ENCODE measurements around the gene FMO4. TPM values are rescaled to one million over a fixed set of nuclear protein-coding genes. Genes with fewer than 3 reads are reported as not detected.

FMO4 gene
- total and polyA plus RNA-seq, 2 of the 13 experiments (the other 11 are each of a cell fraction or from before 2014, with no cell fraction given), result 0.07 to 0.29 TPM

DNA sequence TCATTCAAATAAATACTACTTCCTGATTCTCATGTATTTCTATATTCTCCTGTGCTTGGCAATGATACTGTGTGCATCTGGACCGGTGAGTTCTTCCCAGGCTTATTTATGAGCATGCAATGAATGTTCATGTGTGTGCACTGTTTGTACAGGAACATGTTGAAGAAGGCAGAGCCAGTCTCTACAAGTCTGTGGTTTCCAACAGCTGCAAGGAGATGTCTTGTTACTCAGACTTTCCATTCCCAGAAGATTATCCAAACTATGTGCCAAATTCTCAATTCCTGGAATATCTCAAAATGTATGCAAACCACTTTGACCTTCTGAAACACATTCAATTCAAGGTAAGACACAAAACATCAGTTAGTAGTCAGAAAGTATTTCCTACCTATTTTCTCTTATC, 46.6 kb upstream of the FMO4 start (continued):
- TF ChIP-seq, protein P1, sequence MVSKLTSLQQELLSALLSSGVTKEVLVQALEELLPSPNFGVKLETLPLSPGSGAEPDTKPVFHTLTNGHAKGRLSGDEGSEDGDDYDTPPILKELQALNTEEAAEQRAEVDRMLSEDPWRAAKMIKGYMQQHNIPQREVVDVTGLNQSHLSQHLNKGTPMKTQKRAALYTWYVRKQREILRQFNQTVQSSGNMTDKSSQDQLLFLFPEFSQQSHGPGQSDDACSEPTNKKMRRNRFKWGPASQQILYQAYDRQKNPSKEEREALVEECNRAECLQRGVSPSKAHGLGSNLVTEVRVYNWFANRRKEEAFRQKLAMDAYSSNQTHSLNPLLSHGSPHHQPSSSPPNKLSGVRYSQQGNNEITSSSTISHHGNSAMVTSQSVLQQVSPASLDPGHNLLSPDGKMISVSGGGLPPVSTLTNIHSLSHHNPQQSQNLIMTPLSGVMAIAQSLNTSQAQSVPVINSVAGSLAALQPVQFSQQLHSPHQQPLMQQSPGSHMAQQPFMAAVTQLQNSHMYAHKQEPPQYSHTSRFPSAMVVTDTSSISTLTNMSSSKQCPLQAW (CRISPR knock-in tag; IDR thresholded peaks at IDR 0.05), result no peak
- no peak for TF ChIP-seq MIXL1 (CRISPR knock-in tag; IDR thresholded peaks at IDR 0.05)
- TF ChIP-seq GATA4 (IDR thresholded peaks at IDR 0.05; ENCODE audit: borderline replicate concordance, low read depth), result no peak
- no peak for TF ChIP-seq ZNF468 (CRISPR knock-in tag; IDR thresholded peaks at IDR 0.05)
- no peak for TF ChIP-seq SMAD1 (CRISPR knock-in tag; IDR thresholded peaks at IDR 0.05; ENCODE audit: borderline replicate concordance, low read depth)

DNA sequence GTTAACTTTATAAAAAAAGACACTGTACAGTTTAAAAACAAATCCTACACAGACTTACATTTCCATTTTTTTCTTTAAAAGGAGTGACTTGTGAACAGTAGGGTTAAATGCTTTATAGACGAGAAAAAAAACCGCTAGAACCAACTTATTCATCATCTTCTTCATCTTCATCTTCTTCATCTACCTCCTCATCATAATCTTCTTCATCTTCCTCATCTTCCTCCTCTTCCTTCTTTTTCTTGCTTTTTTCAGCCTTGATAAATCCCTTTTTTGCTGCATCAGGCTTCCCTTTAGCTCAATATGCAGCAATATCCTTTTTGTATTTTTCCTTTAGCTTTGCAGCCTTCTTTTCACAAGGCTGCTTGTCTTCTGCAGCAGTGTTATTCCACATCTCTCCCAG, 43.2 kb upstream of the FMO4 start:
- intact Hi-C loops (cut with micrococcal nuclease; ENCODE audit: unreplicated experiment) (no loop called here), in situ Hi-C loops (cut with HindIII; ENCODE audit: extremely low pct_ligation_motif_present, low pct_unique_long_range_greater_than_20kb) (no loop called here)
- no peak overlapping the region for H3K4me2 ChIP-seq (ENCODE audit: low read depth, low read length)
- H3K4me1 ChIP-seq (ENCODE audit: insufficient read depth, low read length), result no peaks in the 10 kb centered on the region
- no peaks in the 10 kb centered on the region for H4K20me1 ChIP-seq (ENCODE audit: insufficient read depth, low read length)
- no peak for ATAC-seq
- no peaks in the 10 kb centered on the region for H3K36me3 ChIP-seq (replicated peaks in 1 of 2; ENCODE audit: control insufficient read depth in 1 of 2, insufficient read depth in 2 of 2, low read length in 2 of 2)
- H3K27me3 ChIP-seq (ENCODE audit: control insufficient read depth in 1 of 2, insufficient read depth in 2 of 2, low read length in 2 of 2), result no peaks in the 10 kb centered on the region
- H3K9ac ChIP-seq (ENCODE audit: insufficient read depth, low read depth, low read length), result no peak overlapping the region
- H3K4me3 ChIP-seq (replicated peaks in 1 of 3; ENCODE audit: insufficient read depth in 1 of 3, low read depth in 2 of 3, low read length in 3 of 3), result no peak overlapping the region
- no peaks in the 10 kb centered on the region for H3K79me2 ChIP-seq (ENCODE audit: insufficient read depth, low read length)
- TF ChIP-seq FOXA3 (CRISPR knock-in tag; IDR thresholded peaks at IDR 0.05), result no peak
- TF ChIP-seq ZNF792 (CRISPR knock-in tag; IDR thresholded peaks at IDR 0.05), result no peak
- TF ChIP-seq TBX3 (IDR thresholded peaks at IDR 0.05; ENCODE audit: borderline replicate concordance), result no peak
- TF ChIP-seq ZNF562 (CRISPR knock-in tag; IDR thresholded peaks at IDR 0.05; ENCODE audit: borderline replicate concordance), result no peak
- no peak for TF ChIP-seq ZNF383 (CRISPR knock-in tag; IDR thresholded peaks at IDR 0.05; ENCODE audit: borderline replicate concordance)
- TF ChIP-seq, protein P2, sequence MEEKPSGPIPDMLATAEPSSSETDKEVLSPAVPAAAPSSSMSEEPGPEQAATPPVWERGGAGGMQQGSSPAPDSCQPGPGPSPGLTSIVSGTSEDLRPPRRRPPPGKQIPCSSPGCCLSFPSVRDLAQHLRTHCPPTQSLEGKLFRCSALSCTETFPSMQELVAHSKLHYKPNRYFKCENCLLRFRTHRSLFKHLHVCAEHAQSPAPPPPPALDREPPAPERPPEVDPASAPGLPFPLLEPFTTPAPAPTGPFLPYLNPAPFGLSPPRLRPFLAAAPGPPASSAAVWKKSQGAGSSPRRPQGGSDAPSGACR (CRISPR knock-in tag; IDR thresholded peaks at IDR 0.05), result no peak
- no peak for TF ChIP-seq HNRNPH1 (optimal IDR thresholded peaks at IDR 0.05; ENCODE audit: low read depth, low read length)
- TF ChIP-seq NONO (IDR thresholded peaks at IDR 0.05), result no peak
- TF ChIP-seq NONO (CRISPR knock-in tag; conservative IDR thresholded peaks at IDR 0.05), result no peak
- no peak for TF ChIP-seq ZNF547 (CRISPR knock-in tag; IDR thresholded peaks at IDR 0.05)
- no peak for TF ChIP-seq ZNF879 (CRISPR knock-in tag; IDR thresholded peaks at IDR 0.05)
- TF ChIP-seq HNF4G (IDR thresholded peaks at IDR 0.05; ENCODE audit: borderline replicate concordance, low read depth, low read length), result no peak
- no peak for TF ChIP-seq HNF4G (CRISPR knock-in tag; IDR thresholded peaks at IDR 0.05; ENCODE audit: borderline replicate concordance, low read depth)
- TF ChIP-seq NRL (CRISPR knock-in tag; IDR thresholded peaks at IDR 0.05; ENCODE audit: borderline replicate concordance), result no peak
- no peak for TF ChIP-seq ZFX (CRISPR knock-in tag; IDR thresholded peaks at IDR 0.05; ENCODE audit: low read depth)
- no peak for TF ChIP-seq AHR (CRISPR knock-in tag; IDR thresholded peaks at IDR 0.05)
- no peak for TF ChIP-seq ARNT (IDR thresholded peaks at IDR 0.05)
- no peak for TF ChIP-seq SYNCRIP (IDR thresholded peaks at IDR 0.05; ENCODE audit: insufficient read depth, low read depth, low read length)
- TF ChIP-seq SMARCC2 (IDR thresholded peaks at IDR 0.05), result no peak
- no peak for TF ChIP-seq NFE2L1 (CRISPR knock-in tag; IDR thresholded peaks at IDR 0.05; ENCODE audit: borderline replicate concordance)
- TF ChIP-seq ZSCAN31 (CRISPR knock-in tag; IDR thresholded peaks at IDR 0.05; ENCODE audit: low read depth), result no peak
- H3K9me3 ChIP-seq (ENCODE audit: low read length), result no peaks in the 10 kb centered on the region
- H3K27ac ChIP-seq (ENCODE audit: extremely low read length, insufficient read depth, low read length), result no peak overlapping the region
- POLR2A ChIA-PET, result no interaction called here
- no peak for DNase-seq (ENCODE audit: low spot score)
- CTCF ChIA-PET (ENCODE audit: low intra/inter-chr PET ratio, low total read pairs), result no interaction called here
- no peak overlapping the region for H2AFZ ChIP-seq (ENCODE audit: low read length)
- BruUV-seq (replicated peaks), result no TSS peak
- FAIRE-seq, result no peak
- WGBS (ENCODE audit: low lambda C conversion rate), result 41% methylated on average over 2 of the region's 2 CpGs

Measured in HepG2 (cell line).